Ishikawa (cell line): ENCODE results near the gene UBE3D.
A peak's percentile ranks its signal among the peaks of the same experiment; 100 is the strongest.

Experiments used
- CEBPB ChIP-seq: IDR thresholded peaks from 2 replicates; pipeline ENCODE4 v1.6.1; 2012
- CREB1 ChIP-seq: IDR thresholded peaks from 2 replicates; pipeline ENCODE4 v1.6.1; 2012; ENCODE audit warnings: low read depth
- EGR1 ChIP-seq: IDR thresholded peaks from 2 replicates; pipeline ENCODE4 v1.6.1; 2012
- EP300 ChIP-seq: IDR thresholded peaks from 2 replicates; pipeline ENCODE4 v1.6.1; 2012; ENCODE audit warnings: borderline replicate concordance
- FOXM1 ChIP-seq: IDR thresholded peaks from 2 replicates; pipeline ENCODE4 v1.6.1; 2012; ENCODE audit warnings: low read depth, borderline replicate concordance
- NFIC ChIP-seq: IDR thresholded peaks from 2 replicates; pipeline ENCODE4 v1.6.1; 2012
- RAD21 ChIP-seq: IDR thresholded peaks from 2 replicates; pipeline ENCODE4 v1.6.1; 2012; ENCODE audit warnings: low read depth
- TAF1 ChIP-seq: IDR thresholded peaks from 2 replicates; pipeline ENCODE4 v1.6.1; 2012; ENCODE audit warnings: low read depth, mild to moderate bottlenecking
- TCF12 ChIP-seq: IDR thresholded peaks from 2 replicates; pipeline ENCODE4 v1.6.1; 2012; ENCODE audit warnings: low read depth
- TEAD4 ChIP-seq: IDR thresholded peaks from 2 replicates; pipeline ENCODE4 v1.6.1; 2012
- YY1 ChIP-seq: IDR thresholded peaks from 2 replicates; pipeline ENCODE4 v1.6.1; 2012; ENCODE audit warnings: low read depth
- ZBTB7A ChIP-seq: IDR thresholded peaks from 2 replicates; pipeline ENCODE4 v1.6.1; 2012; ENCODE audit warnings: low read depth
- TF ChIP-seq, protein P1 (sequence below): IDR thresholded peaks from 2 replicates; pipeline ENCODE4 v1.6.1; 2012
- TF ChIP-seq, protein P2 (sequence below): IDR thresholded peaks from 2 replicates; pipeline ENCODE4 v1.6.1; 2012
- TF ChIP-seq, protein P3 (sequence below): IDR thresholded peaks from 2 replicates; pipeline ENCODE4 v1.6.1; 2012; ENCODE audit warnings: low read depth, mild to moderate bottlenecking

Gene UBE3D

DNA sequence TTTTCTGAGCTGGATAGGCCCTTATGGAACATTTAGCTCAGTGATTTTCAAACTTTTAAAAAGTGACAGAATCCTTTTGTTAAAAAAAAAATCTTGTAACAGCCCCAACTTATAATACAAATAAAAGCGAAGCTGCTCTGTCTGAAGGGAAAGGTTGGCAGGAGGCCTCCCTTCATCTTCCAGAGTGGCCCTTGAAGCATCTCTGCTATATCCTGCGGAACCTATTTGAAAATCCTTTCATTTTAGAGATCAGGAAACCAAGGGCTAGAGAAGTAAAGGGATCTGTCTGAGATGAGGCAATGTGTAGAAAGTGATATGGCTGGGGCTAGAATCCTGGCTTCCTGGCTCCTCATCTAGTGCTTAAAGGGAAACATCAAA lies 107.8 kb downstream of the UBE3D start:
- TF ChIP-seq CEBPB (no peak), TEAD4 (no peak), ZBTB7A (no peak), TAF1 (no peak), TCF12 (no peak)
- TF ChIP-seq, protein P1, sequence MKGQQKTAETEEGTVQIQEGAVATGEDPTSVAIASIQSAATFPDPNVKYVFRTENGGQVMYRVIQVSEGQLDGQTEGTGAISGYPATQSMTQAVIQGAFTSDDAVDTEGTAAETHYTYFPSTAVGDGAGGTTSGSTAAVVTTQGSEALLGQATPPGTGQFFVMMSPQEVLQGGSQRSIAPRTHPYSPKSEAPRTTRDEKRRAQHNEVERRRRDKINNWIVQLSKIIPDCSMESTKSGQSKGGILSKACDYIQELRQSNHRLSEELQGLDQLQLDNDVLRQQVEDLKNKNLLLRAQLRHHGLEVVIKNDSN: no peak

DNA sequence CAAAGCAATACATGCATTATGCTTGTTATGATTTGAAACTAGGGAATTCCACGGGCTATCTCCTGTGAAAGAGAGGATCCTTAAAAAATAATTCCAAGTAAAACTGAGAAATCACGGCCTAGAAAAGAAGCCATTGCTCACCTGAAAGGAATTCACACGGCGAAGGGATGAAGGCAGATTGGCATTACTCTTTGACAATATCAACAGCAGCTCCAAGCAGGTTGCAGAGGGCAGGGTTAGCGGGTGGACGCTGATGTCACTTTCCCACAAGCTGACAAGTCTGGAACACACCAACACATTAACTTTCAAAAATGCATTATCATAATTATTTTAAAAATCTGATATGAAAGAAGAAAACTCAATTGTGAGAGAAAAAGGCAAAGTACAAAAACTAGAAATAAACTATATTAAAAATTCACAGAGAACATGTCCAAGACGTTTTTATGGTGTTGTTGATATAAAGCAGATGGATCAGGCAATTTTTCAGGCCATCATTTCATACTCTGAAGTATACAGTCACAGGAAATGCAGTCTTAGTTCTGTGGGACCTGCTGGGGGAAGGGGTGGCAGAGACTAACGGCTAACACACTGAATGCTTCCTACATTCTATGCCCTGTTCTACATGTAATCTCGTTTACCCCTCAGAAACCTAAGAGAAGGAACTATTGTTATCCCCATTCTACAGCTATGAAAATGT lies 108.3 kb downstream of the UBE3D start:
- no peak for TF ChIP-seq RAD21
- TF ChIP-seq TAF1: no peak
- no peak for TF ChIP-seq FOXM1
- TF ChIP-seq YY1: no peak
- TF ChIP-seq EGR1: no peak

DNA sequence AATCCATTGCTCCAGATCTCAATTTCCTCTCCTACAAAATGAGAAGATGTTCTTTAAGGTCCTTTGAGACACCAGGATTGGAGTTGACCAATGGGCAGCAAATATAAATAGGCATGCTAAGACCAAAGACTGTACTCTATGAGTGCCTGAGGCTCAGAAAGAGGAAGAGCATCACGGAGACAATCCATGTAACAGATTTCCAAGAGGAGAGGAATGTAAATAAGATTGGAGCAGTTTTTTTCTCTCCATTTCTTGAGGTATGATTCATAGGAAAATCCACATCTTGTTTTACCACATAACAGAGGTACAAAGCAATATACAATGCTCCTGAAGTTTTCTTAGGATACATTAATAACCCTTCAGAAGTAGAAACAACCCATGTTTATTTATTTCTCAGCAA lies 109.8 kb downstream of the UBE3D start:
- no peak for TF ChIP-seq EP300
- no peak for TF ChIP-seq YY1
- TF ChIP-seq, protein P1: no peak
- no peak for TF ChIP-seq TEAD4
- TF ChIP-seq EGR1: no peak

DNA sequence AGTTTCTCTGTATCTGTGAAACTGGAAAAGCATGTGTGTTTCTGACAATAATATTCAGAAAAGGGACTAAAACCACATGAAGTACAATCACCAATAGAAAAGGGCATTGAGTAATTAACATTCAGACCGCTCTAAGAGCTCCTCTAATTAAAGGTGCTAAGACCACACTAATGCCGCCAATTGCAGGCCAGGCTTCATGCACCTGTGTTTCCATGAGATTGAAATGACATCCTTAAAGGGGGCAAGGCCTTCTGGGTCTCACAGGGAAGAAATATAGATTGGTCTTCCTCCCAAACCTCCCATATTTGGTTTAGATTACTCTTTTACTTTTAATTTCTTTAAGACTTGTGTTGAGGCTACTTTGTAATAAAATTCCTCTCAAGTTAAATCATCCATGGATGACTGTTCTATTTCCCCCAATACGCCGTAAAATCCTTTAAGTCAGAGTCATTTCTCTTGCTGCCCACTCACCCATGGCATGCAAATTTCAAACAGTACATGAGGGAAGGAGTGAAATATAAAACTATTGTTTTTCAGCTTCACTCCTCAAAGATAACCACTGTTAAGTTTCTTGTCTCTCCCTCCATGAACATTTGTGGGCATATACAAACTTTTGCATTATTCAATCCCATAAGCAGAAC lies 110.6 kb downstream of the UBE3D start:
- 0 out of 2 replicates have a peak, but pooled peaks have one; percentile 3 for TF ChIP-seq TEAD4
- TF ChIP-seq EP300: no peak
- TF ChIP-seq TAF1: no peak
- no peak for TF ChIP-seq FOXM1

DNA sequence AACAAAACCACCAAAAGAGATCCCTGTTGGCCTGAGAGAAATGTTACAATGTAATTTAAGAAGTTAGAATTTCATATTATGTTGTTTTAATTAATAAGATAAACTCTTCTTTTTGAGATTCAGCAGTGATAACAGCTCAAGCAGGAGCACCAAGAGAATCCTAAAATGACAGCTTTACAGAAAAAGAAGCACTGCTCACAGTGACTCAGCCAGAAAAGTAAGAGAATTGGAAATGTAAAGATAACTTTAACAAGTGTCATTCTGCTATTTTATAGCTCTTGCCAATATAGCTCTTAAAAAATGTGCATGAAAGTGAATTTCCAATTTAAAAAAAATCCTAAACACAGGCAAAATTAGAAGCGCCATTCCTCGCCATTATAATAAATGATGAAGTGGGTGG lies 111.3 kb downstream of the UBE3D start:
- TF ChIP-seq CEBPB: no peak

DNA sequence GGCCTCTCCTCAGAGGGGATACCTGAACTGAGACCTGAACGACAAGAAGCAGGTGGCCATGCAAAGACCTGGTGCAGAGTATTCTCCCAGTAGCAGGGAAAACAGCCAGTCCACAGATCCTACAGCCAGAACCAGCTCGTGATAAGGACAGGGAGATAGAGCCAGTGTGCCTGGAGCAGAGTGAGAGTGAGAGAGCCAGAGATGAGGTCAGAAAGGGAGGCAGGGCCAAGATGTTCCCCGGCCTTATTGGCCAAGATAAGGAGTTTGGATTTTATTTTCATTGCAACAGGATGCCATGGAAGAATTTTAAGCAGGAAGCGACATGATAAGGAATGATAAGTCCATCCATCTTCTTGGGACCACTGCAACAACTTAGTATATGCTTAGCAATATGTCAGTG lies 111.8 kb downstream of the UBE3D start:
- no peak for TF ChIP-seq CEBPB
- no peak for TF ChIP-seq EP300
- no peak for TF ChIP-seq TEAD4
- no peak for TF ChIP-seq TAF1
- no peak for TF ChIP-seq RAD21
- TF ChIP-seq, protein P2, sequence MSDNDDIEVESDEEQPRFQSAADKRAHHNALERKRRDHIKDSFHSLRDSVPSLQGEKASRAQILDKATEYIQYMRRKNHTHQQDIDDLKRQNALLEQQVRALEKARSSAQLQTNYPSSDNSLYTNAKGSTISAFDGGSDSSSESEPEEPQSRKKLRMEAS: no peak
- TF ChIP-seq EGR1: no peak

DNA sequence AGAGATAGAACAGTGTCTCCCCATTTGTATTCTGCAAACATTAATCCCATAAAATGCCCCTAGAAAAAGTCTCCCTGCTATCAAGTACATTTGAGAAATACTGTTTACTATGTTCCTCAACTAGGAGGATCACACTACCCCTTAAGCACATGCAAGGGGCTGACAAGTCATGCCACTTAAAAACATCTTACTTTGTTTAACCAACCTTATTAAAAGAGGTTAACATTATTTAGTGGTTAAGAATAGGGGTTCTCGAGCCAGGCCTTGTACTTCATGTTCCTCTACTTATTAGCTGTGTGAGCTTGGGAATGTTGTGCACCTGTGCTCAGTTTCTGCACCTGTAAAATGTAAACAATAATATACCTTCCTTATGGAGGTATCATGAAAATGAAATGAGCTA lies 113.7 kb downstream of the UBE3D start:
- no peak for TF ChIP-seq EGR1
- TF ChIP-seq CREB1: no peak
- TF ChIP-seq TCF12: no peak
- TF ChIP-seq TEAD4: no peak
- no peak for TF ChIP-seq YY1
- TF ChIP-seq, protein P1: no peak
- TF ChIP-seq, protein P3, sequence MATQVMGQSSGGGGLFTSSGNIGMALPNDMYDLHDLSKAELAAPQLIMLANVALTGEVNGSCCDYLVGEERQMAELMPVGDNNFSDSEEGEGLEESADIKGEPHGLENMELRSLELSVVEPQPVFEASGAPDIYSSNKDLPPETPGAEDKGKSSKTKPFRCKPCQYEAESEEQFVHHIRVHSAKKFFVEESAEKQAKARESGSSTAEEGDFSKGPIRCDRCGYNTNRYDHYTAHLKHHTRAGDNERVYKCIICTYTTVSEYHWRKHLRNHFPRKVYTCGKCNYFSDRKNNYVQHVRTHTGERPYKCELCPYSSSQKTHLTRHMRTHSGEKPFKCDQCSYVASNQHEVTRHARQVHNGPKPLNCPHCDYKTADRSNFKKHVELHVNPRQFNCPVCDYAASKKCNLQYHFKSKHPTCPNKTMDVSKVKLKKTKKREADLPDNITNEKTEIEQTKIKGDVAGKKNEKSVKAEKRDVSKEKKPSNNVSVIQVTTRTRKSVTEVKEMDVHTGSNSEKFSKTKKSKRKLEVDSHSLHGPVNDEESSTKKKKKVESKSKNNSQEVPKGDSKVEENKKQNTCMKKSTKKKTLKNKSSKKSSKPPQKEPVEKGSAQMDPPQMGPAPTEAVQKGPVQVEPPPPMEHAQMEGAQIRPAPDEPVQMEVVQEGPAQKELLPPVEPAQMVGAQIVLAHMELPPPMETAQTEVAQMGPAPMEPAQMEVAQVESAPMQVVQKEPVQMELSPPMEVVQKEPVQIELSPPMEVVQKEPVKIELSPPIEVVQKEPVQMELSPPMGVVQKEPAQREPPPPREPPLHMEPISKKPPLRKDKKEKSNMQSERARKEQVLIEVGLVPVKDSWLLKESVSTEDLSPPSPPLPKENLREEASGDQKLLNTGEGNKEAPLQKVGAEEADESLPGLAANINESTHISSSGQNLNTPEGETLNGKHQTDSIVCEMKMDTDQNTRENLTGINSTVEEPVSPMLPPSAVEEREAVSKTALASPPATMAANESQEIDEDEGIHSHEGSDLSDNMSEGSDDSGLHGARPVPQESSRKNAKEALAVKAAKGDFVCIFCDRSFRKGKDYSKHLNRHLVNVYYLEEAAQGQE: no peak
- TF ChIP-seq, protein P2: no peak
- no peak for TF ChIP-seq RAD21

DNA sequence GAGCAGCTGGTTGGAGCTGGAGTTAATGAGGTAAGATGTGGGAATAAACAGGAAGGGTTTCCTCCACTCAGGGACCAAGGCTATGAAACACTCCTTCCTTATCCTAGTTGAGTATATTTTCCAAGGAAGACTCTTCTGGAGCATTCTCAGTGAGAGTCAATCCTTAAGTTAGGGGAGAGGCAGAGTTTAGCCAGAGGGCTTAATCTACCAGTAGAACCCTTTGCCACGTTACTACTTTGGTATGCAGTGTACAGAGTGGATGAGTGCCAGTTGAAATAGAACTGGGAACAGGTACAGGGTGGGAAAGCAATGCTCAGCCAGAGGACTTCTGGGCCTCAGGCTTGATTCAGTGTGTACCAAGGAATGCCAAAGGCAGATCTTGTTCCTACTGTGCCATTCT lies 114.3 kb downstream of the UBE3D start:
- TF ChIP-seq ZBTB7A (no peak), EP300 (no peak), NFIC (no peak), CEBPB (no peak), TAF1 (no peak)
- TF ChIP-seq, protein P2: no peak
- TF ChIP-seq, protein P3: no peak
- TF ChIP-seq, protein P1: no peak
